SU-DHL-6 (cell line): ENCODE data around the gene RACGAP1.
"Not testable (repeated sequence)": the region's sequence is repeated elsewhere in the genome, so short reads cannot be mapped to it uniquely, and the experiment has no call there.

Source experiments
- CTCF ChIP-seq: fragments of 200-600 bp; sonication (generic); IDR thresholded peaks from one replicate; pipeline ENCODE4 v1.5.1; 2017; ENCODE audit warnings: antibody characterized with exemption, mild to moderate bottlenecking, low read length, moderate library complexity; ENCODE audit not compliant: insufficient read depth, poor library complexity, severe bottlenecking
- EZH2phosphoT487 ChIP-seq: fragments of 200-600 bp; sonication (generic), shearing (Covaris generic); conservative IDR thresholded peaks from 2 replicates; pipeline ENCODE4 v1.6.1; 2018; ENCODE audit warnings: mild to moderate bottlenecking, antibody characterized with exemption, low read length, moderate library complexity, mixed read lengths

- TF ChIP-seq CTCF, EZH2phosphoT487: not testable (repeated sequence)
Measured at GRCh38 chr12:50030449-50030848, 5.2 kb upstream of the RACGAP1 start.
